ENCODE measurements around the gene ZNF425.
"Not testable (repeated sequence)": the region's sequence is repeated elsewhere in the genome, so short reads cannot be mapped to it uniquely, and the experiment has no call there.

Gene ZNF425

DNA sequence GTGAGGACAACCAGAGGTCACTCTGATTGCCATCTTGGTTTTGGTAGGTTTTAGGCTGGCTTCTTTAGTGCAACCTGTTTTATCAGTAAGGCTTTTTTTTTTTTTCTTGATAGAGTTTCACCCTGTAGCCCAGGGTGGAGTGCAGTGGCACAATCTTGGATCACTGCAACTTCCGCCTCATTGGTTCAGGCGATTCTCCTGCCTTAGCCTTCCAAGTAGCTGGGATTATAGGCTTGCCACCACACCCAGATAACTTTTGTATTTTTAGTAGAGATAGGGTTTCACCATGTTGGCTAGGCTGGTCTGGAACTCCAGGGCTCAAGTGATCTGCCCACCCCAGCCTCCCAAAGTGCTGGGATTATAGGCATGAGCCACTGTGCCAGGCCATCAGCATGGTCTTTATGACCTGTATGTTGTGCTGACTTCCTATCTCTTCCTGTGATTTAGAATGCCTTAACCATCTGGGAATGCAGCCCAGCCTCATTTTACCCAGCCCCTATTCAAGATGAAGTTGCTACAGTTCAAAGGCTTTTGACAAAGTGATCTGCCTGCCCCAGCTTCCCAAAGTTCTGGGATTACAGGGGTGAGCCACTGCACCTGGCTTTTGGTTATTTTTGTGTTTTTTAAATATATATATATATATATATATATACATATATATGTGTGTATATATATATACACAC, 7.0 kb upstream of the ZNF425 start:
- DNase-seq (ENCODE audit: low read depth in 2 of 2): no peak

DNA sequence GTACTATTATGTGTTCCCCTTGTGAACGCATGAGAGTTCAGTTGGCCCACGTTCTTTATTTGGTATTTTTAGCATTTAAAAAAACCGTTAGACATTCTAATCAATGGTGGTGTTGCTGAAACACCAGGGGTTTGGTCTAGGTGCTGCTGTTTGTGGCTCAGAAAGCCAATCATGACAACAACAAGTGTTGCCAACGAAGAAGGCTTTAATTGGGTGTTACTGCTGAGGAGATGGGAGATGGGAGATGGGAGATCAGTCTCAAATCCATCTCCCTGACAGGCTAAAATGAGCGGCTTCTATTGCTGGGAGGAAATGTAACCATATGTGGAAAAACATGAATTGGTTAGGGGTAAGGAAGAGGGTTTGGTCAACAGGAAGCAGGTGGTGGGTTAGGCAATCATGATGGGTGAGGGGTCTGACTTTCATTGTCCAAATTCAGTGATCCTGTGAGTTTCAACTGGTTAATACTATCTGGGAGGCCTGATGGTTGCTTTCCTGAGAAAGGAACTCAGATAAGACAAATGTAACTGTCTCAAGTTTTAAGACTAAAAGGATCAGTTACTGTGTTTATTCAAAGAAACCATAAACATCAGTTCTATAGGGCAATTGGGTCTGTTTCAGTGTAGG, 4.6 kb upstream of the ZNF425 start:
- DNase-seq (ENCODE audit: low read depth in 2 of 2): no peak

- no peak for DNase-seq (ENCODE audit: low read depth in 2 of 2)
These were observed 640 bp upstream of the ZNF425 start for GRCh38 chr7:149126662-149127266.

DNA sequence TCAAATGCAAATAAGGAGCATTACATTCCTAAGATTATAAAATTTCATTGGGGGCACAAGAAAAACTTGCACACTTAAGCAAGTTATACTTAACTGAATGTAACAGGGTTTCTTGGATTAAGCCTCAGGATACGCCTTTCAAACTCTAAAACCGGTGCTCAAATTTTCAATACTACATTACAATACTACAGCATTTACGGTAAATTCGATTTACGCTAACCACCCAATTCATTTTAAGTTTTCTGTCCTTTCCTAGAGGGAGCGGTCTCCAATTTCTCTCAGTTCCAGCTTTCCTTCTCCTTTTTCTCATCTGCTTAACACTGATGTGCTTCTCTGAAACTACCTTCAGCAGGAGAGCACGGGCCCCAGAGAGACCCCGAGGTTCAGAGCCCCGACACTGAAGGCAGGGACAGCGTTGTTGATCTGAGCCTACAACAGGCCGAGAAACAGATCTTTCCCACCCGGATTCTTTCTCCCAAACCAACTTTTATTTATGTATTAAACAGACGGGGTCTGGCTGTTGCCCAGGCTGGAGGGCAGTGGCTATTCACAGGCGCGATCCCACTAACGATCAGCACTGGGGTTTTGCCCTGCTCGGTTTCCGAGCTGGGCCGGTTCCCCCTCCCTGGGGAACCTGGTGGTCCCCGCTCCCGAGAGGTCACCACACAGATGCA, 798 bp downstream of the ZNF425 start:
- DNase-seq (ENCODE audit: low read depth in 2 of 2): no peak

DNA sequence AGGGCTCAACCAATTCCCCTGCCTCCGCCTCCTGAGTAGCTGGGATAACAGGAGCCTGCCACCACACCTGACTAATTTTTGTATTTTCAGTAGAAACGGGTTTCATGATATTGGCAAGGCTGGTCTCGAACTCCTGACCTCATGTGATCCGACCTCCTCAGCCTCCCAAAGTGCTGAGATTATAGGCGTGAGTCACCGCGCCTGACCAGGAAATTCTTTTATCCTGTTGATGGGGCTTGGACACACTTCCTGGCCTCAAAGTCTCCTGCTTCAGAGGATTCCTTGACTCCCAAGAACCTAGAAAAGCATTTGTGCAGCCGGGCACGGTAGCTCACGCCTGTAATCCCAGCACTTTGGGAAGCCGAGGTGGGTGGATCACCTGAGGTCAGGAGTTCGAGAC, 16.2 kb downstream of the ZNF425 start:
- DNase-seq (ENCODE audit: low read depth in 2 of 2): no peak

DNA sequence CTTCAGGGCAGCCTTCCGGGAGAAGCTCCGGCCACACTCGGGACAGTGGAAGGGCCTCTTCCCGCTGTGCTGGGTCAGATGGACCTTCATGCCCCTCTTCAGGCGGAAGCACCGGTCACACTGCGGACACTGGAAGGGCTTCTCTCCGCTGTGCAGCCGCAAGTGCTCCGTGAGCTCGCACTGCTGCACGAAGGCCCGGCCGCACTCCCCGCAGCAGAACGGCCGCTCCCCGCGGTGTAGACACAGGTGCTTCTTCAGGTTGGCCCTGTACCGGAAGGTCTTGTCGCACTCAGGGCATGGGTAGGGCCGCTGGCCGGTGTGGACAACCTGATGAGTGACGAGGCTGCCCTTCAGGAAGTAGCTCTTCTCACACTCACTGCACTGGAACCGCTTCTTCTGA, 21.4 kb downstream of the ZNF425 start:
- no peak for DNase-seq (ENCODE audit: low read depth in 2 of 2)

- no peak for DNase-seq (ENCODE audit: low read depth in 2 of 2)
These were observed 21.9 kb downstream of the ZNF425 start for GRCh38 chr7:149104214-149104613.

DNA sequence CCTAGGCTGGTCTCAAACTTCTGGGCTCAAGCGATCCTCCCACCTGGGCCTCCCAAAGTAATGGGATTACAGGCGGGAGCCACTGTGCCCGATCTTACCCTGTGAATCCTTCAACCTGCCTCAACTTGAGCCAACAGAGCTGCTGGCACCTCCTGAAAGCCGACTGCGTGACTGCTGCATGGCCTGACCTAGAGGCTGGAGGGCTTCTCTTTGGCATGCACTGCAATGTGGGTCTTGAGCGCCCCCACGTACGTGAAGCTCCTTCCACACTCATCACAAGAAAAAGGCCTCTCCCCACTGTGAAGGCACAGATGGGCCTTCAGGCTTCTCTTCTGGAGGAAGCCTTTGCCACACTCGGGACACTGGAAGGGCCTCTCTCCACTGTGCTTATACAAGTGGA, 22.7 kb downstream of the ZNF425 start:
- DNase-seq (ENCODE audit: low read depth in 2 of 2): no peak

- no peak for DNase-seq (ENCODE audit: low read depth in 2 of 2)
These were observed 23.5 kb downstream of the ZNF425 start for GRCh38 chr7:149102666-149103065.

DNA sequence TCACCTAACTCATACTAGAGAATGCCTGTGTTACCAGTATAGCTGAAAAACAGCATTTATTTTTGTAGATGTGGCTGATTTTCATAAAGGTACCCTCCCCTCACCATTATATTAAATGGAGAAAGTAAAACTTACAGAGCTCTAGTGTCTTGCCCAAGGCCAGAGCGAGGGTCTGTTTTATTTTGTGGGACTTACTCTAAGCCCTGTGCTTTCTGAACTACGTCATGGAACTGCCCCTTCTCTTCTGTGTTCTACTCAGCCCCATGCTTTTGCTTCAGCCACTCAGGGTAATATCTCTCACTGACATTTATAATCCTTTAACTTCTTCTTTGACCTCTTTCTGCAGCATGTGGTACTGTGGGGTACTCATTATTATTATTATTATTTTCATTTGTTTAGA, 25.3 kb downstream of the ZNF425 start:
- no peak for DNase-seq (ENCODE audit: low read depth in 2 of 2)

DNA sequence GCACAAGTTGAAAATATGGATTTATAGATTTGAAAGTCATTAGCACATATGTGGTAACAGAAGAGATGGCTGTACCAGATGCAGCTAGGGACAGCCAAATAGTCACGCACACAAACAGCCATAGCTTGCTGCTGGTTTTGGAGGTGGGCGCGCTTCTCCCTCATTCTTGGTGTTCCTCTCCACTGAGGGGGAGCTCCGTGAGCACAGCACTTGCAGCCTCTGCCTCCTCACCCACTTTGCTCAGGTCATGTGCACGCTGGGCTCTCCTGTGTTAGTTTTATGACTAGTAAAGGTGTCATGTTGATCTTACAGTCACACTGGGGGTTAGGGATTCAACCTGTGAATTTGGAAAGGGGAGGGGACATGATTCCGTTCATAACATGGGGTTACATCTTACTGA, 27.1 kb downstream of the ZNF425 start:
- no peak for DNase-seq (ENCODE audit: low read depth in 2 of 2)

DNA sequence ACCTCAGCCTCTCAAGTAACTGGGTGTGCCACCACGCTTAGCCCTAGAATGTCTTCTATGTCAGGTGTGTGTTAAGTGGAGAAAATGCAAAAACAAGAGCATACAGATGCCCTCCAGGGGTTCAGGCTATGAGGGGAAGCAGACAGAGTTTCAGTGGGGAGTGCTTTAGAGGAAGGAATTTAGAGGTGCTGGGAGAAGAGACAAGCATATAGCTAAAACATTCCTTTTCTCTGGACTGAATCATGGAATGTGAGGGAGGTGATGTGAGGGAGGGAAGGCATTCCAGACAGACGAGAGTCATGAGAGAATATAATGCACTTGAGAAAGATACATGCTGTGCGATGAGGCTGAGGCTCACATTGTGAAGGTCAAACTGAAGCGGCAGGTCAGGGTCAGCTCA, 29.0 kb downstream of the ZNF425 start:
- no peak for DNase-seq (ENCODE audit: low read depth in 2 of 2)

GRCh38 chr7:149093228-149093627, 32.9 kb downstream of the ZNF425 start:
- no peak for DNase-seq (ENCODE audit: low read depth in 2 of 2)

- not testable (repeated sequence) for DNase-seq (ENCODE audit: low read depth in 2 of 2)
These were observed 33.9 kb downstream of the ZNF425 start for GRCh38 chr7:149092244-149092643.

- peak; percentile 72 to 73 for DNase-seq (ENCODE audit: low read depth in 2 of 2)
These were observed 35.5 kb downstream of the ZNF425 start, which contains the start of gene ZNF786 for GRCh38 chr7:149090397-149091195. Gene ZNF786 (minus strand): TSS chr7:149090718. CDS start chr7:149090640, 78 bp downstream.

DNA sequence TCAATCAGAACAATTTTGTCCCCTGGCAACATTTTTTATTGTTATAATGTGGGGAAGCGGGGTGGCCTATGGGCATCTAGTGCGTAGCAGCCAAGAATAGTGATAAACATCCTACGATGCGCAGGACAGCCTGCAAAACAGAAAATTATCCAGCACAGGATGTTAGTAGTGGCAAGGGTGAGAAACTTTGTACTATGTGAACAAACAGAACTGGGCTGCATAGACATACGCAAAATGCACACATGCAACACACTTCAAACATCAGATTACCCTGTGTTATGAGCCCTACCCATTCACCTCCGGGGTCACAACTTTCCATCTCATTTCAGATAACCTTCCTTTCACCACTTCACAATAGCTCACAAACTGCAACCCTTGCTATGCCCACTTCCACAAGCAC, 38.7 kb downstream of the ZNF425 start:
- DNase-seq (ENCODE audit: low read depth in 2 of 2): no peak

DNA sequence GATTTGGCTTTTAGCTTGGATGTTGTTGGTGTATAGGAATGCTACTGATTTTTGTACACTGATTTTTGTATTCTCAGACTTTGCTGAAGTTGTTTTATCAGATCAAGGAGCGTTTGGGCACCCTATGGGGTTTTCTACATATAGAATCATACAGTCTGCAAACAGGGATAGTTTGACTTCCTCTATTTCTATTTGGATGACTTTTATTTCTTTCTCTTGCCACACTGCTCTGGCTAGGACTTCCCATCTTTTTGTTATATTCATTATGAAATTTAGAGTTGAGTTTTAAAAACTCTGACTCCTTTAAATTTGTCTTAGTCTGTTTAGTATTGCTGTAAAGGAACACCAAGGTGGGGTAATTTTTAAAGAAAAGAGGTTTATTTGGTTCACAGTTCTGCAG, 40.3 kb downstream of the ZNF425 start:
- no peak for DNase-seq (ENCODE audit: low read depth in 2 of 2)

GRCh38 chr7:149084407-149084806, 41.7 kb downstream of the ZNF425 start:
- DNase-seq (ENCODE audit: low read depth in 2 of 2): no peak

DNA sequence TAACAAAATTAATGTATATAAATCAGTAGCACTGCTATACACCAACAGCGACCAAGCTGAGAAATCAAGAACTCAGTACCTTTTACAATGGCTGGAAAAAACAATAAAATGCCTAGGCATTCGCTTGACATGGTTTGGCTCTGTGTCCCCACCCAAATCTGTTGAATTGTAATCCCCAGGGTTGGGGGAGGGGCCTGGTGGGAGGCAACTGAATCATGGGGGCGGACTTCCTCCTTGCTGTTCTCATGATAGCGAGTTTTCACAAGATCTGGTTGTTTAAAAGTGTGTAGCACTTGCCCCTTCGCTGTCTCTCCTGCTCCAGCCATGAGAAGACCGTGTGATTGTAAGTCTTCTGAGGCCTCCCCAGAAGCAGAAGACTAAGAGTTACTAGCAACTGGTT, 44.2 kb downstream of the ZNF425 start:
- no peak for DNase-seq (ENCODE audit: low read depth in 2 of 2)

- DNase-seq (ENCODE audit: low read depth in 2 of 2): no peak
These were observed 48.5 kb downstream of the ZNF425 start for GRCh38 chr7:149077594-149077993.

DNA sequence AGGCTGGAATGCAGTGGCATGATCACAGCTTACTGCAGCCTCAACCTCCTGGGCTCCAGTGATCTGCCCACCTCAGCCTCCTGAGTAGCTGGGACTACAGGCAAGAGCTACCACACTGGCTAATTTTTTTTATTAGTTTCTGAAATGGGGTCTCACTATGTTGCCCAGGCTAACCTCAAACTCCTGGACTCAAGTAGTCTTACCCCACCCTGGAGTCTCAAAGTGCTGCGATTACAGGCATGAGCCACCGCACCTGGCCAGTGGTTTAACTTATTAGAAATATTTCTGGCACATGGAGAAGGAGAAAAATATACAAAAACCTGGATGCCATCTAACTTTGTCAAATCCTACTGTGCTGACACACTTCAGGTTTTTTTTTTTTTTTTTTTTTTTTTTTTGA, 50.8 kb downstream of the ZNF425 start:
- no peak for DNase-seq (ENCODE audit: low read depth in 2 of 2)

Data from fibroblast of skin of left biceps (primary cell).